Ovary (tissue), 9 donors: ENCODE data around the gene SRRM3. TPM values are rescaled to one million over a fixed set of nuclear protein-coding genes. Genes with fewer than 3 reads are reported as not detected.

Source experiments
- DNase-seq, 5 donors: peaks; one replicate each; pipeline ENCODE4 v3.0.0-alpha.2; 2019 to 2020
- H3K27ac ChIP-seq, 2 donors: fragments of 200-600 bp; one replicate each; pipeline versions ENCODE4 v1.5.1 to v1.8.0; 2019 to 2022
- H3K27me3 ChIP-seq: fragments of 200-600 bp; one replicate; pipeline ENCODE4 v1.8.0; 2022
- H3K36me3 ChIP-seq: fragments of 200-600 bp; sonication (generic); one replicate; pipeline ENCODE4 v1.5.1; 2019
- H3K4me1 ChIP-seq: one replicate; pipeline ENCODE4 v1.8.1; 2013; ENCODE audit warnings: mild to moderate bottlenecking, moderate library complexity; ENCODE audit not compliant: insufficient read depth
- H3K4me3 ChIP-seq: fragments of 200-600 bp; sonication (generic); one replicate; pipeline ENCODE4 v1.5.1; 2017
- H3K9me3 ChIP-seq, 2 donors: fragments of 200-600 bp in 1 of 2; sonication (generic) in 1 of 2; one replicate each; pipeline versions ENCODE4 v1.5.1 to v1.8.1; 2013 to 2019; ENCODE audit warnings: mild to moderate bottlenecking in 1 of 2, moderate library complexity in 1 of 2
- CTCF ChIP-seq, 3 donors: fragments of 450-650 bp in 2 of 3; fragments of 200-600 bp in 1 of 3; IDR thresholded peaks; one replicate each; pipeline versions ENCODE4 v1.5.1 to v1.8.0; 2016 to 2022; ENCODE audit warnings: antibody characterized with exemption in 3 of 3, mild to moderate bottlenecking in 1 of 3
- EP300 ChIP-seq: sonication (generic); formaldehyde crosslinking; IDR thresholded peaks from one replicate; pipeline ENCODE4 v1.6.1; 2017; ENCODE audit warnings: antibody characterized with exemption
- POLR2A ChIP-seq: fragments of 450-650 bp; IDR thresholded peaks from one replicate; pipeline ENCODE4 v1.6.1; 2017; ENCODE audit warnings: antibody characterized with exemption, mild to moderate bottlenecking, moderate library complexity
- WGBS, 3 donors: extraction: QIAGEN DNeasy Blood & Tissue Kit in 1 of 3; methylation state at CpG; one replicate each; pipeline versions ENCODE4 v1.1.5 to v1.1.7; 2013 to 2017; 5-methylcytosine and 5-hydroxymethylcytosine counted together
- intact Hi-C, 4 donors: fragments of 100-400 bp; cut with DNase I; formaldehyde crosslinking; loops; one replicate each; pipeline versions ENCODE4 v1.11.0 to v1.15.1; 2022 to 2023
- polyA plus RNA-seq, 2 donors: library from polyadenylated mRNA; stranded (reverse); fragments of 200-250 nt in 1 of 2; fragments of 350-450 nt in 1 of 2; fragmentation: Illumina TruSeq in 1 of 2; extraction: RNeasy Lipid Tissue Mini Kit (QIAGEN cat#74804) in 1 of 2; gene quantifications; one replicate each; pipeline ENCODE4 v1.2.3, GENCODE V29; 2013 to 2014
- total RNA-seq, 7 donors: library from RNA; depleted of rRNA in 2 of 7; stranded (reverse); fragments of >200 nt in 2 of 7; fragmentation: NEBNext Ultra II Directional in 3 of 7; extraction: Animal tissue kit (Norgen Biotek cat#: 25700) in 3 of 7; gene quantifications; one replicate each; pipeline versions ENCODE4 v1.1.0 to v1.2.4, GENCODE V29; 2016 to 2023
- donor health status: DM: no; HTN: no; CAD: no; lungs with moderate emphysema.
- donor health status: DM: no; HTN: no; CAD: no.
- donor health status: Bipolar disorder and iron deficiency.
- donor health status: DM: yes; HTN: yes; CAD: no.
- donor health status: DM: no; HTN: no; CAD: no.
- donor health status: DM: yes; HTN: yes; CAD: no.

Gene SRRM3
- total and polyA plus RNA-seq, 9 donors = 2.0 to 13.4 (median 4.8) TPM

GRCh38 chr7:76185187-76185896, 16.4 kb upstream of the SRRM3 start:
- TF ChIP-seq POLR2A = no peak
- Histone ChIP-seq H3K27ac (no peak overlapping the region), H3K4me3 (no peak overlapping the region), H3K27me3 (no peaks in the 10 kb centered on the region), H3K4me1 (no peaks in the 10 kb centered on the region), H3K9me3 (no peaks in the 10 kb centered on the region), H3K36me3 (no peaks in the 10 kb centered on the region)
- no peak for DNase-seq
- WGBS, 3 donors = 46 to 54% (median 53%) methylated on average over 21 of the region's 21 CpGs
- intact Hi-C loops = loop anchor here in 2 of 4 donors (5.0 to 10.0 kb wide), 2 partner anchors 99 to 127 kb away; no protein-coding TSS in a partner anchor

GRCh38 chr7:76187272-76187671, 14.4 kb upstream of the SRRM3 start:
- intact Hi-C loops = loop anchor here in 2 of 4 donors (5.0 to 10.0 kb wide), 2 partner anchors 98 to 125 kb away; no protein-coding TSS in a partner anchor

GRCh38 chr7:76189276-76189675, 12.4 kb upstream of the SRRM3 start:
- H3K27me3 ChIP-seq = no peaks in the 10 kb centered on the region
- no peak for DNase-seq
- TF ChIP-seq POLR2A = no peak
- TF ChIP-seq EP300 = no peak
- no peak for TF ChIP-seq CTCF (IDR thresholded peaks at IDR 0.05)
- no peaks in the 10 kb centered on the region for H3K9me3 ChIP-seq
- intact Hi-C loops = loop anchor here in 2 of 4 donors (5.0 to 10.0 kb wide), 2 partner anchors 96 to 123 kb away; no protein-coding TSS in a partner anchor
- WGBS, 3 donors = 62 to 75% (median 64%) methylated on average over 6 of the region's 6 CpGs
- no peak overlapping the region for H3K4me3 ChIP-seq
- H3K36me3 ChIP-seq = no peaks in the 10 kb centered on the region
- H3K27ac ChIP-seq = no peak overlapping the region
- H3K4me1 ChIP-seq = no peaks in the 10 kb centered on the region

More at GRCh38 chr7:76187272-76187671, 14.4 kb upstream of the SRRM3 start:
- no peak for DNase-seq
- Histone ChIP-seq H3K27ac (no peak overlapping the region), H3K4me3 (no peak overlapping the region), H3K36me3 (no peaks in the 10 kb centered on the region), H3K27me3 (no peaks in the 10 kb centered on the region), H3K9me3 (no peaks in the 10 kb centered on the region), H3K4me1 (no peaks in the 10 kb centered on the region)
- WGBS, 3 donors = 56 to 72% (median 72%) methylated on average over 5 of the region's 5 CpGs
- TF ChIP-seq POLR2A (no peak), EP300 (no peak), CTCF (IDR thresholded peaks at IDR 0.05) (no peak)

- no peak overlapping the region for H3K4me3 ChIP-seq
- WGBS, 3 donors = 37 to 46% (median 43%) methylated on average over 3 of the region's 3 CpGs
- DNase-seq = no peak
- H3K27me3 ChIP-seq = no peaks in the 10 kb centered on the region
- intact Hi-C loops = no loop called here
- TF ChIP-seq POLR2A (no peak), EP300 (no peak), CTCF (IDR thresholded peaks at IDR 0.05) (no peak)
- no peak overlapping the region for H3K27ac ChIP-seq
- no peaks in the 10 kb centered on the region for H3K4me1 ChIP-seq
- H3K9me3 ChIP-seq = no peaks in the 10 kb centered on the region
- no peaks in the 10 kb centered on the region for H3K36me3 ChIP-seq
These were observed 9.9 kb upstream of the SRRM3 start for GRCh38 chr7:76191783-76192240.

GRCh38 chr7:76193466-76193865, 8.2 kb upstream of the SRRM3 start:
- TF ChIP-seq CTCF (IDR thresholded peaks at IDR 0.05) (no peak), EP300 (no peak), POLR2A (no peak)
- no peak overlapping the region for H3K4me3 ChIP-seq
- no peak for DNase-seq
- H3K27me3 ChIP-seq = no peaks in the 10 kb centered on the region
- H3K27ac ChIP-seq = no peak overlapping the region
- H3K4me1 ChIP-seq = no peaks in the 10 kb centered on the region
- WGBS, 3 donors = 46 to 59% (median 51%) methylated on average over 4 of the region's 4 CpGs
- H3K9me3 ChIP-seq = no peaks in the 10 kb centered on the region
- intact Hi-C loops = no loop called here
- H3K36me3 ChIP-seq = no peaks in the 10 kb centered on the region
